ENCODE measurements around the gene BABAM1. TPM values are rescaled to one million over a fixed set of nuclear protein-coding genes. Genes with fewer than 3 reads are reported as not detected.

The BABAM1 gene
- total RNA-seq, 1 experiment from 2014 or later, result 93.3 TPM

DNA sequence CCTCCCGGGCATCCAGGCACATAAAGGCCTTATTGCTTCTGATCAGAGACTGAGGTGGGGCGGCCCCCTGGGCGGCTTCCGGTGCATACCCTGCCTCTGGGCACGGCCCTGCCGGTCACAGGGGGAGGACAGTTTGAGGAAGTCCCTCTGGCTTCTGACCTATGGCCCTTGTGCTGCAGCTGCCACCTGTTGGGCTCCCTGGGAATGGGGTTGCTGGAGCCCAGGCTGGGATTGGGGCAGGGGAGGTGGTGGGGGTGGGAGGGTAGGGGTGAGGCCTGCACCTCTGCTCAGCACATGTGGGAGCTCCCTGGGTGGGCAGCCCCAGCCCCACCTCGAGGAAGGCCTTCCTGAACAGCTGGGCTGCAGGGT is 56.7 kb downstream of the BABAM1 start:
- no TSS peak for BruUV-seq (replicated peaks)
- intact Hi-C loops (cut with micrococcal nuclease), result no loop called here
- no peaks in the 10 kb centered on the region for H3K27me3 ChIP-seq (ENCODE audit: insufficient read depth, low read length)
- no peak overlapping the region for H3K4me2 ChIP-seq (ENCODE audit: low read length)
- peaks cover 5 to 18% of the 10 kb centered on the region in 2 experiments for H3K4me1 ChIP-seq (ENCODE audit: control insufficient read depth in 1 of 2, insufficient read depth in 2 of 2, low read length in 2 of 2)
- no peaks in the 10 kb centered on the region; the same call in 1 of the 2 replicates for H3K79me2 ChIP-seq (ENCODE audit: insufficient read depth, low read length)
- no peak overlapping the region for H3K9ac ChIP-seq (ENCODE audit: low read length)
- ChIA-PET RAD21 (ENCODE audit: low non-redundant PET in 1 of 2, low total read pairs in 2 of 2, uncharacterized antibody in 2 of 2, unreplicated experiment in 2 of 2) (no interaction called here), POLR2A (no interaction called here), CTCF (no interaction called here)
- no peak overlapping the region for H3K27ac ChIP-seq (ENCODE audit: low read depth, low read length)
- no peak overlapping the region for H2AFZ ChIP-seq (ENCODE audit: low read depth, low read length, poor library complexity, severe bottlenecking)
- no peak overlapping the region for H3K4me3 ChIP-seq (replicated peaks in 1 of 2; ENCODE audit: low read depth in 1 of 2, low read length in 2 of 2)
- H4K20me1 ChIP-seq (ENCODE audit: insufficient read depth), result no peaks in the 10 kb centered on the region
- no peaks in the 10 kb centered on the region for H3K9me2 ChIP-seq (ENCODE audit: insufficient read depth)
- ATAC-seq (no peak), DNase-seq (ENCODE audit: low read depth, low spot score) (no peak)
- TF ChIP-seq ZFX (IDR thresholded peaks at IDR 0.05), result no peak
- no peak for TF ChIP-seq SIN3A (IDR thresholded peaks at IDR 0.05; ENCODE audit: low read depth)
- TF ChIP-seq SP1 (IDR thresholded peaks at IDR 0.05; ENCODE audit: low read depth), result no peak
- no peak for TF ChIP-seq SRF (IDR thresholded peaks at IDR 0.05; ENCODE audit: low read depth)
- TF ChIP-seq, protein P1, sequence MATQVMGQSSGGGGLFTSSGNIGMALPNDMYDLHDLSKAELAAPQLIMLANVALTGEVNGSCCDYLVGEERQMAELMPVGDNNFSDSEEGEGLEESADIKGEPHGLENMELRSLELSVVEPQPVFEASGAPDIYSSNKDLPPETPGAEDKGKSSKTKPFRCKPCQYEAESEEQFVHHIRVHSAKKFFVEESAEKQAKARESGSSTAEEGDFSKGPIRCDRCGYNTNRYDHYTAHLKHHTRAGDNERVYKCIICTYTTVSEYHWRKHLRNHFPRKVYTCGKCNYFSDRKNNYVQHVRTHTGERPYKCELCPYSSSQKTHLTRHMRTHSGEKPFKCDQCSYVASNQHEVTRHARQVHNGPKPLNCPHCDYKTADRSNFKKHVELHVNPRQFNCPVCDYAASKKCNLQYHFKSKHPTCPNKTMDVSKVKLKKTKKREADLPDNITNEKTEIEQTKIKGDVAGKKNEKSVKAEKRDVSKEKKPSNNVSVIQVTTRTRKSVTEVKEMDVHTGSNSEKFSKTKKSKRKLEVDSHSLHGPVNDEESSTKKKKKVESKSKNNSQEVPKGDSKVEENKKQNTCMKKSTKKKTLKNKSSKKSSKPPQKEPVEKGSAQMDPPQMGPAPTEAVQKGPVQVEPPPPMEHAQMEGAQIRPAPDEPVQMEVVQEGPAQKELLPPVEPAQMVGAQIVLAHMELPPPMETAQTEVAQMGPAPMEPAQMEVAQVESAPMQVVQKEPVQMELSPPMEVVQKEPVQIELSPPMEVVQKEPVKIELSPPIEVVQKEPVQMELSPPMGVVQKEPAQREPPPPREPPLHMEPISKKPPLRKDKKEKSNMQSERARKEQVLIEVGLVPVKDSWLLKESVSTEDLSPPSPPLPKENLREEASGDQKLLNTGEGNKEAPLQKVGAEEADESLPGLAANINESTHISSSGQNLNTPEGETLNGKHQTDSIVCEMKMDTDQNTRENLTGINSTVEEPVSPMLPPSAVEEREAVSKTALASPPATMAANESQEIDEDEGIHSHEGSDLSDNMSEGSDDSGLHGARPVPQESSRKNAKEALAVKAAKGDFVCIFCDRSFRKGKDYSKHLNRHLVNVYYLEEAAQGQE (IDR thresholded peaks at IDR 0.05; ENCODE audit: low read depth), result no peak
- TF ChIP-seq JUND (IDR thresholded peaks at IDR 0.05), result no peak
- no peaks in the 10 kb centered on the region for H3K9me3 ChIP-seq (ENCODE audit: control insufficient read depth in 1 of 2, insufficient read depth in 1 of 2, low read depth in 1 of 2, low read length in 2 of 2)
- peaks cover 11 to 12% of the 10 kb centered on the region in 2 experiments; a peak in 2 of 4 replicates for H3K36me3 ChIP-seq (ENCODE audit: control insufficient read depth in 1 of 2, insufficient read depth in 2 of 2, low read length in 2 of 2)

DNA sequence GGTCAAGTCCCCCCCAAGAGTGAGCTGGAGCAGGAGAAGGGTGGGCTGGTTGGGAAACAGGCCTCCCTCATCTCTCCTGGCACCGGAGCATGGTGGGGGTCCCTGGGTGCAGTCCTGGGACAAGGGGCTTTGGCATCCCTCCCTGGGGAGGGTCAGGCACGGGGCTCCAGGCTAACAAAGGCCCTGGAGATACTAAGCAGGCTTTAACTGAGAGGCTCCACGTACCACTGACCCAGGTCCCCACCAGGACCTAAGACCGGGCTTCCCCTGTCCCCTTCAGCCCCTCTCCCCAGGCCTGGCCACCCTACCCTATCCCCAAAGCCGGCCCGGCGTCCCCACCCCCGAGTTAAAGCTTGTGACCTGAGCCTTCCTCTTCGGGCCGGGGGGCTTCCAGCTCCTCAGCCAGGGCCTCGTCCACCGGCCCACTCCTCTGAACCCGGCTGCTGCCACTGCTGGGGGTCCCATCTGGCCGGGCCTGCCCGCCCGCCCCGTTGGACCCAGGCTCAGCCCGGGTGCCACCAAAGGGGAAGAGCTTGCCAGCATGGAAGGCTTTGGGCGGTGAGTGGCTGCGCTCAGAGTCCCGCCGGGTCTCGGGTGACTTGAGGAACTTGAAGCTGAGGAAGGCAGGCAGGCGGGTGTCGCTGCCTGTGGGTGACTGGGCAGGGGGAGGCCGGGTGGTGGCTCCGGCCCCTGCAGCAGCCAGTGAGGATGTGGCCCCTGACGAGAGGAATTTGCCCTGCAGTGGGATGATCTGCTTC is 57.3 kb downstream of the BABAM1 start:
- intact Hi-C loops (cut with micrococcal nuclease), result no loop called here
- no peak overlapping the region for H3K9ac ChIP-seq (ENCODE audit: low read length)
- no peak overlapping the region for H2AFZ ChIP-seq (ENCODE audit: low read depth, low read length, poor library complexity, severe bottlenecking)
- H3K79me2 ChIP-seq (ENCODE audit: insufficient read depth, low read length), result no peaks in the 10 kb centered on the region
- H3K9me3 ChIP-seq (ENCODE audit: control insufficient read depth in 1 of 2, insufficient read depth in 1 of 2, low read depth in 1 of 2, low read length in 2 of 2), result no peaks in the 10 kb centered on the region
- H3K4me2 ChIP-seq (ENCODE audit: low read length), result no peak overlapping the region
- ChIA-PET POLR2A (no interaction called here), CTCF (no interaction called here), RAD21 (ENCODE audit: low non-redundant PET in 1 of 2, low total read pairs in 2 of 2, uncharacterized antibody in 2 of 2, unreplicated experiment in 2 of 2) (no interaction called here)
- TSS peak; percentile 38 for BruUV-seq (replicated peaks)
- H4K20me1 ChIP-seq (ENCODE audit: insufficient read depth), result no peaks in the 10 kb centered on the region
- DNase-seq (ENCODE audit: low read depth, low spot score), result no peak
- H3K4me1 ChIP-seq (ENCODE audit: control insufficient read depth in 1 of 2, insufficient read depth in 2 of 2, low read length in 2 of 2), result peaks cover 5 to 18% of the 10 kb centered on the region in 2 experiments
- ATAC-seq, result no peak
- H3K36me3 ChIP-seq (ENCODE audit: control insufficient read depth in 1 of 2, insufficient read depth in 2 of 2, low read length in 2 of 2), result peaks cover 9 to 10% of the 10 kb centered on the region in 2 experiments; a peak in 2 of 4 replicates
- H3K9me2 ChIP-seq (ENCODE audit: insufficient read depth), result no peaks in the 10 kb centered on the region
- H3K27ac ChIP-seq (ENCODE audit: low read depth, low read length), result no peak overlapping the region
- H3K27me3 ChIP-seq (ENCODE audit: insufficient read depth, low read length), result no peaks in the 10 kb centered on the region
- TF ChIP-seq, protein P2, sequence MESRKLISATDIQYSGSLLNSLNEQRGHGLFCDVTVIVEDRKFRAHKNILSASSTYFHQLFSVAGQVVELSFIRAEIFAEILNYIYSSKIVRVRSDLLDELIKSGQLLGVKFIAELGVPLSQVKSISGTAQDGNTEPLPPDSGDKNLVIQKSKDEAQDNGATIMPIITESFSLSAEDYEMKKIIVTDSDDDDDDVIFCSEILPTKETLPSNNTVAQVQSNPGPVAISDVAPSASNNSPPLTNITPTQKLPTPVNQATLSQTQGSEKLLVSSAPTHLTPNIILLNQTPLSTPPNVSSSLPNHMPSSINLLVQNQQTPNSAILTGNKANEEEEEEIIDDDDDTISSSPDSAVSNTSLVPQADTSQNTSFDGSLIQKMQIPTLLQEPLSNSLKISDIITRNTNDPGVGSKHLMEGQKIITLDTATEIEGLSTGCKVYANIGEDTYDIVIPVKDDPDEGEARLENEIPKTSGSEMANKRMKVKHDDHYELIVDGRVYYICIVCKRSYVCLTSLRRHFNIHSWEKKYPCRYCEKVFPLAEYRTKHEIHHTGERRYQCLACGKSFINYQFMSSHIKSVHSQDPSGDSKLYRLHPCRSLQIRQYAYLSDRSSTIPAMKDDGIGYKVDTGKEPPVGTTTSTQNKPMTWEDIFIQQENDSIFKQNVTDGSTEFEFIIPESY (IDR thresholded peaks at IDR 0.05; ENCODE audit: extremely low read depth, insufficient replicate concordance, low read length), result no peak
- H3K4me3 ChIP-seq (replicated peaks in 1 of 2; ENCODE audit: low read depth in 1 of 2, low read length in 2 of 2), result no peak overlapping the region
